OCI-LY7 (cell line): ENCODE results near the gene SEMA4D. TPM values are rescaled to one million over a fixed set of nuclear protein-coding genes. Genes with fewer than 3 reads are reported as not detected.

Source experiments
- BruUV-seq: library from RNA; stranded (reverse); fragments of 400-500 nt; replicated peaks from 2 replicates; lab custom pipeline; 2021; lab: Mats Ljungman, UMichigan
- CTCF ChIA-PET: fragments of 300-600 bp; sonication (Branson Sonifier 250); formaldehyde crosslinking; loops from one replicate; lab custom pipeline; 2022; ENCODE audit warnings: antibody characterized with exemption; ENCODE audit not compliant: unreplicated experiment; lab: Charles Lee
- POLR2A ChIA-PET: fragments of 300-600 bp; sonication (Branson Sonifier 250); formaldehyde crosslinking; loops from one replicate; lab custom pipeline; 2022; ENCODE audit warnings: antibody characterized with exemption; lab: Charles Lee
- DNase-seq: peaks from one replicate; pipeline ENCODE4 v3.0.0-alpha.2; 2015; ENCODE audit warnings: low spot score
- H2AFZ ChIP-seq: fragments of 200-600 bp; sonication (generic), shearing (Covaris generic); 2 replicates; pipeline ENCODE4 v1.6.1; 2014; ENCODE audit warnings: mild to moderate bottlenecking, antibody characterized with exemption, low read length, moderate library complexity
- H3K27ac ChIP-seq: fragments of 200-600 bp; sonication (generic); 2 replicates; pipeline ENCODE4 v1.5.1; 2014; ENCODE audit warnings: mixed run types, low read depth, mild to moderate bottlenecking, moderate library complexity, low read length, inconsistent platforms; ENCODE audit not compliant: poor library complexity, severe bottlenecking
- H3K36me3 ChIP-seq: fragments of 200-600 bp; sonication (generic); 2 replicates; pipeline ENCODE4 v1.6.1; 2014; ENCODE audit warnings: mild to moderate bottlenecking, antibody characterized with exemption, low read length, moderate library complexity, mixed read lengths; ENCODE audit not compliant: insufficient read depth
- H3K4me1 ChIP-seq: fragments of 200-600 bp; sonication (generic); 2 replicates; pipeline ENCODE4 v1.5.1; 2014; ENCODE audit warnings: mild to moderate bottlenecking, low read length; ENCODE audit not compliant: insufficient read depth, poor library complexity, severe bottlenecking
- H3K4me2 ChIP-seq: fragments of 200-600 bp; sonication (generic); 2 replicates; pipeline ENCODE4 v1.6.1; 2014; ENCODE audit warnings: mild to moderate bottlenecking, low read length
- H3K4me3 ChIP-seq: fragments of 200-600 bp; sonication (generic); 2 replicates; pipeline ENCODE4 v1.5.1; 2014; ENCODE audit warnings: mild to moderate bottlenecking, low read depth, low read length; ENCODE audit not compliant: poor library complexity, severe bottlenecking
- H3K79me2 ChIP-seq: fragments of 200-600 bp; sonication (generic); 2 replicates; pipeline ENCODE4 v1.6.1; 2016; ENCODE audit warnings: low read depth, mild to moderate bottlenecking, low read length, moderate library complexity, mixed read lengths; ENCODE audit not compliant: insufficient read depth
- H3K9me2 ChIP-seq: fragments of 200-600 bp; sonication (generic); 2 replicates; pipeline ENCODE4 v1.6.1; 2016; ENCODE audit warnings: mild to moderate bottlenecking, low read length, mixed read lengths; ENCODE audit not compliant: insufficient read depth
- H3K9me3 ChIP-seq: fragments of 200-600 bp; sonication (generic); 2 replicates; pipeline ENCODE4 v1.6.1; 2014; ENCODE audit warnings: mild to moderate bottlenecking, mixed run types, low read length, mixed read lengths
- H4K20me1 ChIP-seq: fragments of 200-600 bp; sonication (generic); 2 replicates; pipeline ENCODE4 v1.6.1; 2014; ENCODE audit warnings: mild to moderate bottlenecking, antibody characterized with exemption, low read length, moderate library complexity, mixed read lengths; ENCODE audit not compliant: insufficient read depth
- EZH2phosphoT487 ChIP-seq: fragments of 200-600 bp; sonication (generic); IDR thresholded peaks from 2 replicates; pipeline ENCODE4 v1.6.1; 2018; ENCODE audit warnings: low read depth, borderline replicate concordance, mild to moderate bottlenecking, mixed run types, antibody characterized with exemption, low read length, moderate library complexity, mixed read lengths
- intact Hi-C: fragments of 100-400 bp; cut with micrococcal nuclease; formaldehyde crosslinking; loops from one replicate; pipeline ENCODE4 v1.10.0; 2022; ENCODE audit not compliant: unreplicated experiment
- total RNA-seq, 2 experiments: library from RNA; depleted of rRNA in 1 of 2; stranded (reverse); fragments of >200 nt in 1 of 2; shearing (Covaris generic) in 1 of 2; gene quantifications; 2 replicates each; pipeline ENCODE4 v1.2.3, GENCODE V29; 2014 to 2022
- TF ChIP-seq, protein P1 (sequence below): fragments of 200-600 bp; sonication (generic); conservative IDR thresholded peaks from 2 replicates; pipeline ENCODE4 v1.5.1; 2014; ENCODE audit warnings: mild to moderate bottlenecking, antibody characterized with exemption, low read length, moderate library complexity, mixed read lengths

The SEMA4D gene
- total RNA-seq, 2 experiments from 2014 or later: 28.5 to 60.5 TPM

- BruUV-seq: no TSS peak
- intact Hi-C loops: no loop called here
- POLR2A ChIA-PET: interaction anchor here (0.6 to 1.8 kb wide), 3 partner anchors 16 to 22 kb away, joined by 3 to 6 read pairs (median 3); no protein-coding TSS in a partner anchor
- Histone ChIP-seq H3K4me2 (no peak overlapping the region), H3K9me3 (no peaks in the 10 kb centered on the region; the same call in 1 of the 2 replicates), H3K27ac (no peak overlapping the region), H3K9me2 (no peaks in the 10 kb centered on the region), H3K4me1 (peaks cover 37% of the 10 kb centered on the region), H3K79me2 (no peaks in the 10 kb centered on the region), H2AFZ (no peak overlapping the region), H3K36me3 (no peaks in the 10 kb centered on the region), H4K20me1 (no peaks in the 10 kb centered on the region), H3K4me3 (no peak overlapping the region)
- DNase-seq: no peak
- CTCF ChIA-PET: interaction anchor here (1.5 kb wide), 1 partner anchor 16 kb away, joined by 4 read pairs; no protein-coding TSS in a partner anchor
- no peak for TF ChIP-seq EZH2phosphoT487
- TF ChIP-seq, protein P1, sequence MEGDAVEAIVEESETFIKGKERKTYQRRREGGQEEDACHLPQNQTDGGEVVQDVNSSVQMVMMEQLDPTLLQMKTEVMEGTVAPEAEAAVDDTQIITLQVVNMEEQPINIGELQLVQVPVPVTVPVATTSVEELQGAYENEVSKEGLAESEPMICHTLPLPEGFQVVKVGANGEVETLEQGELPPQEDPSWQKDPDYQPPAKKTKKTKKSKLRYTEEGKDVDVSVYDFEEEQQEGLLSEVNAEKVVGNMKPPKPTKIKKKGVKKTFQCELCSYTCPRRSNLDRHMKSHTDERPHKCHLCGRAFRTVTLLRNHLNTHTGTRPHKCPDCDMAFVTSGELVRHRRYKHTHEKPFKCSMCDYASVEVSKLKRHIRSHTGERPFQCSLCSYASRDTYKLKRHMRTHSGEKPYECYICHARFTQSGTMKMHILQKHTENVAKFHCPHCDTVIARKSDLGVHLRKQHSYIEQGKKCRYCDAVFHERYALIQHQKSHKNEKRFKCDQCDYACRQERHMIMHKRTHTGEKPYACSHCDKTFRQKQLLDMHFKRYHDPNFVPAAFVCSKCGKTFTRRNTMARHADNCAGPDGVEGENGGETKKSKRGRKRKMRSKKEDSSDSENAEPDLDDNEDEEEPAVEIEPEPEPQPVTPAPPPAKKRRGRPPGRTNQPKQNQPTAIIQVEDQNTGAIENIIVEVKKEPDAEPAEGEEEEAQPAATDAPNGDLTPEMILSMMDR: no peak
These were observed 28.8 kb upstream of the SEMA4D start for GRCh38 chr9:89526667-89527066.

DNA sequence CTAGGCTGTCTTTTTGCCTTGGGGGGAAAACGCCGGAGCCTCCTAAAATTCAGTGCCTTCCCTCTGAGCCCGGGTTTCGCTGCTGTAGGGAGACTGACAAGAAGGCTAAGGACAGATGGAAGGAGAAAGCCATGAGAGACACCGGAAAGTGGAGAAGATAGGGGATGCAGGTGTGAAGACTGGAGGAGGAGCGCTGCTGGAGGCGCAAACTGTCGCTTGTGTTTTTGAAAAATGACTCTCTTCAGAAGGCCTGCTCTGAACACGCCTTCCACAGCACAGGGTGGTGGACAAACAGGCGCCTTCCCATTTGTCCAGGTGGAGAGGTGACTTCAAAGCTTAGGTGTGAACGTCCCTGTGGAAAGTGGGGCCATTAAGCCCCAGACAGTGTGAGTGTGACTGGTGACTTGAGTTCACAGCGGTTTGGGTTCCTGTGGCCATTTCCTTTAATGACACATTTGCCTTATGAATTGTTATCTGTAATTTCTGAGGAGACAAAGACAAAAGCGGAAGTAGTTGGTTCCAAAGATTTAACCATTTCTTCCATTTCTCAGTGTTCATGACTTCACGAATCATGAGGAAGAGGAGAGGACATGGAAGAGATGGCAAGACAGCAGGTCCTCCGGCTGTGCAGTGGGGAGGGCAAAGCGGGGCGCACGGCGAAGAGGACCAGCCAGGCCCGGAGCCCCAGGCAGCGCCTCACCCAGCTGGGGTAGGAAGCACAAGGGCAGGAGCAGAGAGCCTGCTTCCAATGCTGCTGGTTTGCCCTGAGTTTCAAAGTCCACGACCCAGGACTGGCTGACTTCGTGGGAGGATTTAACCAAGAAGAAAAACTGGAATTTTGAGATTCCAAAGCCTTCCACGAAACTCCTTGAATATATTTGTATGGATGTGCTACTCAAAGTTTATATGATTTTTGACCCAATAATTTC is 27.8 kb upstream of the SEMA4D start:
- no TSS peak for BruUV-seq
- Histone ChIP-seq H2AFZ (no peak overlapping the region), H3K36me3 (no peaks in the 10 kb centered on the region), H3K9me2 (no peaks in the 10 kb centered on the region), H3K79me2 (no peaks in the 10 kb centered on the region), H3K4me3 (no peak overlapping the region), H3K9me3 (no peaks in the 10 kb centered on the region; the same call in 1 of the 2 replicates), H3K27ac (no peak overlapping the region), H3K4me1 (peaks cover 47% of the 10 kb centered on the region), H4K20me1 (no peaks in the 10 kb centered on the region), H3K4me2 (no peak overlapping the region)
- no peak for DNase-seq
- POLR2A ChIA-PET: interaction anchor here (0.6 kb wide), 2 partner anchors 23 to 171 kb away, joined by 3 to 4 read pairs; no protein-coding TSS in a partner anchor
- no peak for TF ChIP-seq EZH2phosphoT487
- TF ChIP-seq, protein P1: no peak
- intact Hi-C loops: no loop called here
- CTCF ChIA-PET: no interaction called here

DNA sequence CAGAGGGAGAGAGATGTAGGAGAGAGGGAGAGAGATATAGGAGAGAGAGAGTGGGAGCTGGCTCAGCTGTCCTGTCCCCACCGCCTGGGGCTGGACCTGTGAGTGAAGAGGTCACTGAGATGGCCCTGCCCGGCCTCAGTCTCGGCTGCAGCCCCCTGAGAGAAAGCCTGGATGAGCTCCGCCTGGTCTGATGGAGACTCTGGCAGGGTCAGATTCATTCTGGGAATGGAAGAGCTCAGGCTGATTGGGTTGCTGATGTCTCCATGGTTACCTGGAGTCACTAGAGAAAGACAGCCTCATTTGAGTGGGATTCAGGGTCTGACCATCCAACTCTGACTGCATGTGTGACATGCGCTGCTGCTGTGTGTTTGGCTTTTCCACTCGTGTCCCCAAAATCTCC is 27.1 kb upstream of the SEMA4D start:
- peaks cover 54% of the 10 kb centered on the region for H3K4me1 ChIP-seq

More for the DNA sequence above, 27.1 kb upstream of the SEMA4D start:
- Histone ChIP-seq H3K4me2 (no peak overlapping the region), H3K36me3 (no peaks in the 10 kb centered on the region), H3K27ac (no peak overlapping the region), H3K9me2 (no peaks in the 10 kb centered on the region), H4K20me1 (no peaks in the 10 kb centered on the region), H2AFZ (no peak overlapping the region), H3K9me3 (no peaks in the 10 kb centered on the region), H3K4me3 (no peak overlapping the region), H3K79me2 (no peaks in the 10 kb centered on the region)
- no TSS peak for BruUV-seq
- no peak for DNase-seq
- CTCF ChIA-PET: no interaction called here
- intact Hi-C loops: no loop called here
- TF ChIP-seq, protein P1: no peak
- TF ChIP-seq EZH2phosphoT487: no peak
- POLR2A ChIA-PET: interaction anchor here (0.6 kb wide), 1 partner anchor 170 kb away, joined by 4 read pairs; no protein-coding TSS in a partner anchor
